IMR-90 (cell line): Measurements from ENCODE around the gene PHGDH.

Source experiments
- CHD1 ChIP-seq: IDR thresholded peaks from 2 replicates; pipeline ENCODE4 v1.6.1; 2012; ENCODE audit warnings: low read depth, low read length, improper control_type of control experiment
- ELK1 ChIP-seq: fragments of 150-350 bp; IDR thresholded peaks from 2 replicates; pipeline ENCODE4 v1.6.1; 2016; ENCODE audit warnings: low read depth, mild to moderate bottlenecking, low read length, moderate library complexity, borderline replicate concordance
- MAZ ChIP-seq: IDR thresholded peaks from 2 replicates; pipeline ENCODE4 v1.6.1; 2012; ENCODE audit warnings: low read depth, mild to moderate bottlenecking, low read length, improper control_type of control experiment, moderate library complexity, borderline replicate concordance
- POLR2A ChIP-seq: IDR thresholded peaks from 2 replicates; pipeline ENCODE4 v1.6.1; 2012; ENCODE audit warnings: mild to moderate bottlenecking, low read depth, low read length
- SMC3 ChIP-seq: fragments of 150-350 bp; IDR thresholded peaks from 2 replicates; pipeline ENCODE4 v1.6.1; 2016; ENCODE audit warnings: low read depth, mild to moderate bottlenecking, antibody characterized with exemption, low read length, moderate library complexity
- TF ChIP-seq, protein P1 (sequence below): conservative IDR thresholded peaks from 2 replicates; pipeline ENCODE4 v1.5.1; 2012; ENCODE audit warnings: mild to moderate bottlenecking, low read depth, low read length, improper control_type of control experiment

GRCh38 chr1:119703666-119704450, 7.9 kb upstream of the PHGDH start:
- TF ChIP-seq MAZ, result no peak
- TF ChIP-seq SMC3, result no peak
- TF ChIP-seq, protein P1, sequence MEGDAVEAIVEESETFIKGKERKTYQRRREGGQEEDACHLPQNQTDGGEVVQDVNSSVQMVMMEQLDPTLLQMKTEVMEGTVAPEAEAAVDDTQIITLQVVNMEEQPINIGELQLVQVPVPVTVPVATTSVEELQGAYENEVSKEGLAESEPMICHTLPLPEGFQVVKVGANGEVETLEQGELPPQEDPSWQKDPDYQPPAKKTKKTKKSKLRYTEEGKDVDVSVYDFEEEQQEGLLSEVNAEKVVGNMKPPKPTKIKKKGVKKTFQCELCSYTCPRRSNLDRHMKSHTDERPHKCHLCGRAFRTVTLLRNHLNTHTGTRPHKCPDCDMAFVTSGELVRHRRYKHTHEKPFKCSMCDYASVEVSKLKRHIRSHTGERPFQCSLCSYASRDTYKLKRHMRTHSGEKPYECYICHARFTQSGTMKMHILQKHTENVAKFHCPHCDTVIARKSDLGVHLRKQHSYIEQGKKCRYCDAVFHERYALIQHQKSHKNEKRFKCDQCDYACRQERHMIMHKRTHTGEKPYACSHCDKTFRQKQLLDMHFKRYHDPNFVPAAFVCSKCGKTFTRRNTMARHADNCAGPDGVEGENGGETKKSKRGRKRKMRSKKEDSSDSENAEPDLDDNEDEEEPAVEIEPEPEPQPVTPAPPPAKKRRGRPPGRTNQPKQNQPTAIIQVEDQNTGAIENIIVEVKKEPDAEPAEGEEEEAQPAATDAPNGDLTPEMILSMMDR, result no peak
- TF ChIP-seq POLR2A, result no peak
- no peak for TF ChIP-seq ELK1
- TF ChIP-seq CHD1, result no peak
